C4-2B (cell line): Measurements from ENCODE around the gene LRR1.

Experiments
- H3K27ac ChIP-seq: fragments of 450-650 bp; 2 replicates; pipeline ENCODE4 v1.5.1; 2017
- ZFX ChIP-seq: fragments of 450-650 bp; IDR thresholded peaks from 2 replicates; pipeline ENCODE4 v1.6.1; 2017
- TF ChIP-seq, protein P1 (sequence below): fragments of 450-650 bp; conservative IDR thresholded peaks from 2 replicates; pipeline ENCODE4 v1.5.1; 2017; ENCODE audit warnings: mild to moderate bottlenecking

Gene LRR1

GRCh38 chr14:49615776-49616175 is 17.0 kb downstream of the LRR1 start:
- TF ChIP-seq, protein P1, sequence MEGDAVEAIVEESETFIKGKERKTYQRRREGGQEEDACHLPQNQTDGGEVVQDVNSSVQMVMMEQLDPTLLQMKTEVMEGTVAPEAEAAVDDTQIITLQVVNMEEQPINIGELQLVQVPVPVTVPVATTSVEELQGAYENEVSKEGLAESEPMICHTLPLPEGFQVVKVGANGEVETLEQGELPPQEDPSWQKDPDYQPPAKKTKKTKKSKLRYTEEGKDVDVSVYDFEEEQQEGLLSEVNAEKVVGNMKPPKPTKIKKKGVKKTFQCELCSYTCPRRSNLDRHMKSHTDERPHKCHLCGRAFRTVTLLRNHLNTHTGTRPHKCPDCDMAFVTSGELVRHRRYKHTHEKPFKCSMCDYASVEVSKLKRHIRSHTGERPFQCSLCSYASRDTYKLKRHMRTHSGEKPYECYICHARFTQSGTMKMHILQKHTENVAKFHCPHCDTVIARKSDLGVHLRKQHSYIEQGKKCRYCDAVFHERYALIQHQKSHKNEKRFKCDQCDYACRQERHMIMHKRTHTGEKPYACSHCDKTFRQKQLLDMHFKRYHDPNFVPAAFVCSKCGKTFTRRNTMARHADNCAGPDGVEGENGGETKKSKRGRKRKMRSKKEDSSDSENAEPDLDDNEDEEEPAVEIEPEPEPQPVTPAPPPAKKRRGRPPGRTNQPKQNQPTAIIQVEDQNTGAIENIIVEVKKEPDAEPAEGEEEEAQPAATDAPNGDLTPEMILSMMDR, result no peak
- no peak for TF ChIP-seq ZFX
- H3K27ac ChIP-seq, result no peak overlapping the region

DNA sequence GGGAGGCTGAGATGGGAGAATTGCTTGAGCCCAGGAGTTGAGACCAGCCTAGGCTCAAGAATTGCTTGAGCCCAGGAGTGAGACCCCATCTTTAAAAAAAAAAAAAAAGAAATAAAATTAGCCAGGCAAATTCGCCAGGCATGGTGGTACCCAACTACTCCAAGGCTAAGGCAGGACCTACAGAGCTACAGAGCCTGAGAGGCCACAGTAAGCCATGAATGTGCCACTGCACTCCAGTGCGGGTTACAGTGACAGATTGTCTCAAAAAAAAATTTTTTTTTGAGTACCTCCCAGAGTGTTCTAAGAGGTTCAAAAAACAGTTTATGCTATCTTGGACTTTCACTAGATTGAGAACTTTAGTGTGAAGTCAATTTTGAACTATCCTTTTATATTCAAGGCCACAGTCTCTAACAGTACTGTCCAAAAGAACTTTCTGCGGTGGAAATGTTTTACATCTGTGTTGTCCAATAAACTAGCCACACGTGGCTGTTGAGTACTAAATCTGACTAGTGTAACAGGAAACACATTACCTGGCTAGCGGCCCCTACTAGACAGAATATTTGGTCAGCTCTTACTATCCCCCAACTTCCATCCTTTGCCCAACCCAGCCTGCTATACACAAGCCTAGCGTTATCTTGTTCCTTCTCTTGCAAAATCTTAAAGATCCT is 19.2 kb downstream of the LRR1 start:
- TF ChIP-seq ZFX, result no peak
- TF ChIP-seq, protein P1, result no peak
- H3K27ac ChIP-seq, result no peak overlapping the region

DNA sequence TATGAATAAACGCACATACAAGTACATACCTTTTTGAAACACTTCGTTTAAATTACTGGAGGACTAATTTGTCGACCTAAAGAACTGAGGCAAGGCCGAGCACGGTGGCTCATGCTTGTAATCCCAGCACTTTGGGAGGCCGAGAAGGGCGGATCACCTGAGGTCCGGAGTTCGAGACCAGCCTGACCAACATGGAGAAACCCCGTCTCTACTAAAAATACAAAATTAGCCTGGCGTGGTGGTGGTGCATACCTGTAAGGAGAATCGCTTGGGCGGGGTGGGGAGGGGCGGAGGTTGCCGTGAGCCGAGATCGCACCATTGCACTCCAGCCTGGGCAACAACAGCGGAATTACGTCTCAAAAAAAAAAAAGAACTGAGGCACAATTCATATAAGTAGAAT is 20.5 kb downstream of the LRR1 start:
- H3K27ac ChIP-seq, result peak overlapping the region; percentile 98

DNA sequence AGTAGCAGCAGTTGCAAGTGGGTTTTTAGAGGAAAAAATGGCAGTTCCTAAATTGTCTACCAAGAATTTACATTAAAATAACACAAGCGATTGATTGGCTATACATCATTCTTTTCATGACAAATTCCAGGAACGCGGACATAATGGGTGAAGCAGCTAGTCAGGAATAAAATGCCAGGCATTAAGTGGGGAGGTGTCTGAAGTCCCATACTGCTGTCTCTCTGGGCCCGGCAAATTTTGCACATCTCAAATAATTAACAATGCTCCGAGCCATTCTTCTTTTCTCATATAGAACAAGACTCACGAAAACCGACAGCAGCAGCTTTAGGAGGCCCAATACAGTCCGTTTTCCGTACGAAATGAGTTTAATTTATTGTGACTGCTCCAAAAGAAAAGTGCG is 21.0 kb downstream of the LRR1 start:
- H3K27ac ChIP-seq, result peak overlapping the region; percentile 98
- no peak for TF ChIP-seq ZFX
- TF ChIP-seq, protein P1, result no peak

DNA sequence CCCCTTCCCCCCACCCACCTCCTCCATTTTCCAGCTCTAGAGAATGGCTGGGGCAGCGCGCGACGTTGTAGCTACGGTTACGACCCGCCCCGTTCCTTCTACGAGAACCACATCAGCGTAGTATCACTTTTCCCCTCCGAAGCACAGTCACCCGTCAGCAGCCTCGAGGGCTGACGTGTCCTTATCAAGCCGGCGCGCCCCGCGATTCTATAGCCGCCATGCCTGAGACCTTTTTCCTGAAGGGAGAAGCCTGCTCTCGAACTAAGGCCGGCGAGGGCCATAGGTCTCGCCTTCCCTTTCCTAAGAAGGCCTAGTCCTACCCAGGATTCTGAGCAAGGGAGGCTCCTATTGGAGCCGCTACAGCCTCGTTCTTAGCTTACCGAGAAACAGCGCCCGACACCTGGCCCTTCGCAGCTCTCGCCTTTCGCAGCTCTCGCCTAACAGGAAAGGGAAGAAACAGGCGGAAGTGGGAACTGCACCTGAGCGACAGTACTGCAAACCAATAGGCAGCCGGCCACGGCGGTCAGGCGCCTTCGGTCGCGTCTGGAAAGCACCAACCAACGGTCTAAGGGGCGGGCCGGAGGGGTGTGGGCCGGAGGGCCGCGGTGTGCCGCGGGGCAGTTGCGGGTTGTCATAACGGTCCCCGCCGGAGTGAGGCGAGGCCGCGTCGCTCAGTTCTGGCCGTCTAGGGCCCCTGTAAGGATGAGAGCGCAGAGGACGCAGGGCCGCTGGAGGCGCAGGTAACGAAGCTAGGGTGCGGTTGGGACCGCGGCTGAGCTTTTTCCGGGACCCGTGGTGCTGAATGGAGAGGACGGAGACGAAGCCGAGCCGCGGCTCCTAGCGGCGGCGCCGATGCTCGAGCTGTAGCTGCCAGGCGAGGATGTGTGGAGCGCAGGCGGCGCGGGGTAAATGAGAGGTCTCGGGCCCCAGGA is 21.7 kb downstream of the LRR1 start, which contains the start of the genes MGAT2 and RPL36AL:
Gene MGAT2 (plus strand): TSS at position 618 of the 932 bp plus-strand sequence. CDS start 470 bp downstream, outside the sequence.
Gene RPL36AL (minus strand): TSS at position 445 of the 932 bp plus-strand sequence. CDS start 1,522 bp downstream, outside the sequence.
- H3K27ac ChIP-seq, result peak within 1 kb of the TSS; percentile 98
- peak; percentile 82 for TF ChIP-seq ZFX
- TF ChIP-seq, protein P1, result peak; percentile 37

GRCh38 chr14:49621114-49621881 is 22.6 kb downstream of the LRR1 start:
- H3K27ac ChIP-seq, result peak overlapping the region; percentile 98
- TF ChIP-seq, protein P1, result peak; percentile 17; the same call in 1 of the 2 replicates
- TF ChIP-seq ZFX, result peak; percentile 73

- no peak for TF ChIP-seq ZFX
- TF ChIP-seq, protein P1, result no peak
- H3K27ac ChIP-seq, result peak overlapping the region; percentile 98
These were observed 23.4 kb downstream of the LRR1 start for GRCh38 chr14:49622022-49622607.
